HEK293 (cell line): Measurements from ENCODE around the gene ZCCHC14.
"Not testable (repeated sequence)": the region's sequence is repeated elsewhere in the genome, so short reads cannot be mapped to it uniquely, and the experiment has no call there.

Experiments
- CTCF ChIP-seq: fragments of 450-650 bp; formaldehyde crosslinking; IDR thresholded peaks from 2 replicates; pipeline ENCODE4 v1.5.1; 2016; ENCODE audit warnings: missing biosample characterization, missing genetic modification characterization
- ELK4 ChIP-seq: IDR thresholded peaks from 2 replicates; pipeline ENCODE4 v1.6.1; 2011; ENCODE audit warnings: mild to moderate bottlenecking, low read depth, low read length, borderline replicate concordance
- ZNF10 ChIP-seq: fragments of 450-650 bp; formaldehyde crosslinking; IDR thresholded peaks from 2 replicates; pipeline ENCODE4 v1.5.1; 2017; ENCODE audit warnings: missing biosample characterization, missing genetic modification characterization
- ZNF394 ChIP-seq: fragments of 450-650 bp; formaldehyde crosslinking; IDR thresholded peaks from 2 replicates; pipeline ENCODE4 v1.5.1; 2016; ENCODE audit warnings: missing biosample characterization, missing genetic modification characterization, mild to moderate bottlenecking, moderate library complexity, borderline replicate concordance

GRCh38 chr16:87362828-87363559 is 129.8 kb downstream of the ZCCHC14 start:
- not testable (repeated sequence) for TF ChIP-seq CTCF (tag by site-specific recombination); ZNF394 (tag by site-specific recombination); ZNF10 (tag by site-specific recombination); ELK4
